ENCODE results near the gene MID1.

DNA sequence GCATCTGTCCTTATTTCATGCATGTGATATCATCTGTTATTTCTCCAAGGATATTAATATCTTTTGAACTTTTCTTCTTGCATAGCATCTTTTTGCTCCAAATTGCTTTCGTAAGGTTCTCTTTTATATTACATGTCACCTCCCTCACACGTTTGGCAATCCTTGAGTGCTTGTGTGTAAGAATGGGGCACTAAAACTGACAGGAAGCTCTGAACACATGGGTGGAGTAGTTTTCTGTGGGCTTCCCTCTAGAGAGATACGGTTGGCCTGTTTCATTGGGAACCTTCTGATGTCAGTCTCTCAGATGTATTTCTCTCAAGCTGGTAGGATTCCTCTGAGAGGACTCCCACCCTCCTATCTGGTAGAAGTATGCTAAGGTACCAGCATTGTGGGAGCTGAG lies 223.0 kb downstream of the MID1 start:
- TF ChIP-seq YY1 (IDR thresholded peaks at IDR 0.05; ENCODE audit: insufficient read depth, insufficient read length) (no peak), ZNF274 (IDR thresholded peaks at IDR 0.05; ENCODE audit: low read depth, low read length) (no peak)

Data from NT2/D1 (cell line).